ENCODE measurements around the gene USO1. TPM values are rescaled to one million over a fixed set of nuclear protein-coding genes. Genes with fewer than 3 reads are reported as not detected.

Gene USO1
- total RNA-seq, 4 donors from 2014 or later, result 74.4 to 111 (median 87.9) TPM

DNA sequence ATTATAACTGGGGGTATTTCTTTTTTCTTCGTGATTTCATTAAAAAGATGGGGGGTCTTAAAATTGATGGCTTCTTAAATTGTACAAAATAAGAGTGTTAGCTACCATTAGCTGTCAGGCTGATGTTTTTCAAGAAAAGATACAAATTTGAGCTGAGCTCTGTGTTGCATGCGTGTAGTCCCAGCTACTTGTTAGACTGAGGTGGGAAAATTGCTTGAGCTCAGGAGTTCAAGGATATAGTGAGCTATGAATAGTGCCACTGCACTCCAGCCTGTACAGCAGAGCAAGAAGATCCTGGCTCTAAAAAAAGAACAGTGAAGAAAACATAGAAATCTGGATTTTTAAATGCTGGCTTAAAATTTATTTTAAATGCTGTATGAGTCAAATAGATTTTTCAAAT, 13.0 kb downstream of the USO1 start:
- Histone ChIP-seq H3K27ac (no peak overlapping the region), H3K4me1 (peaks cover 0 to 20% (median 0%) of the 10 kb centered on the region in 3 donors), H3K9me3 (no peaks in the 10 kb centered on the region), H3K4me3 (no peak overlapping the region), H3K36me3 (no peaks in the 10 kb centered on the region), H3K27me3 (no peaks in the 10 kb centered on the region)
- 85 to 88% methylated on average over 2 of the region's 2 CpGs for WGBS, 2 donors (ENCODE audit: low coverage in 1 of 2)
- ATAC-seq, result no peak
- TF ChIP-seq POLR2A (IDR thresholded peaks at IDR 0.05) (no peak), POLR2AphosphoS5 (IDR thresholded peaks at IDR 0.05) (no peak)

DNA sequence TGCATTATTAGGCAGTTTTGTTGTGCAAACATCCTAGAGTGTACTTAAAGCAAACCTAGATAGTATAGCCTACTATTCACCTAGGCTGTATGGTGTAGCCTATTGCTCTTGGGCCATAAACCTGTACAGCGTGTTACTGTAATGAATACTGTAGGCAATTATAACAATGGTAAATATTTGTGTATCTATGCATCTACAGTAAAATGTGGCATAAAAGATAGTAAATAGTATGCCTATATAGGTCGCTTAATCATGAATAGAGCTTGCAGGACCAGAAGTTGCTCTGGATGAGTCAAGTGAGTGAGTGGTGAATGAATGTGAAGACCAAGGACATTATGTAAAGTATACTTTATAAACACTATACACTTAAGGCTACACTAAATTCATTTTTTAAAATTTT, 16.6 kb downstream of the USO1 start:
- TF ChIP-seq EP300 (IDR thresholded peaks at IDR 0.05) (no peak), POLR2AphosphoS5 (IDR thresholded peaks at IDR 0.05) (no peak), POLR2A (IDR thresholded peaks at IDR 0.05) (no peak)
- TF ChIP-seq, protein P1, sequence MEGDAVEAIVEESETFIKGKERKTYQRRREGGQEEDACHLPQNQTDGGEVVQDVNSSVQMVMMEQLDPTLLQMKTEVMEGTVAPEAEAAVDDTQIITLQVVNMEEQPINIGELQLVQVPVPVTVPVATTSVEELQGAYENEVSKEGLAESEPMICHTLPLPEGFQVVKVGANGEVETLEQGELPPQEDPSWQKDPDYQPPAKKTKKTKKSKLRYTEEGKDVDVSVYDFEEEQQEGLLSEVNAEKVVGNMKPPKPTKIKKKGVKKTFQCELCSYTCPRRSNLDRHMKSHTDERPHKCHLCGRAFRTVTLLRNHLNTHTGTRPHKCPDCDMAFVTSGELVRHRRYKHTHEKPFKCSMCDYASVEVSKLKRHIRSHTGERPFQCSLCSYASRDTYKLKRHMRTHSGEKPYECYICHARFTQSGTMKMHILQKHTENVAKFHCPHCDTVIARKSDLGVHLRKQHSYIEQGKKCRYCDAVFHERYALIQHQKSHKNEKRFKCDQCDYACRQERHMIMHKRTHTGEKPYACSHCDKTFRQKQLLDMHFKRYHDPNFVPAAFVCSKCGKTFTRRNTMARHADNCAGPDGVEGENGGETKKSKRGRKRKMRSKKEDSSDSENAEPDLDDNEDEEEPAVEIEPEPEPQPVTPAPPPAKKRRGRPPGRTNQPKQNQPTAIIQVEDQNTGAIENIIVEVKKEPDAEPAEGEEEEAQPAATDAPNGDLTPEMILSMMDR (IDR thresholded peaks at IDR 0.05), result no peak
- no peak for ATAC-seq
- Histone ChIP-seq H3K4me3 (no peak overlapping the region), H3K27ac (no peak overlapping the region), H3K4me1 (peaks cover 0 to 33% (median 0%) of the 10 kb centered on the region in 3 donors), H3K9me3 (no peaks in the 10 kb centered on the region), H3K27me3 (no peaks in the 10 kb centered on the region), H3K36me3 (no peaks in the 10 kb centered on the region)
- 78 to 100% methylated on average over 2 of the region's 2 CpGs for WGBS, 2 donors (ENCODE audit: low coverage in 1 of 2)

DNA sequence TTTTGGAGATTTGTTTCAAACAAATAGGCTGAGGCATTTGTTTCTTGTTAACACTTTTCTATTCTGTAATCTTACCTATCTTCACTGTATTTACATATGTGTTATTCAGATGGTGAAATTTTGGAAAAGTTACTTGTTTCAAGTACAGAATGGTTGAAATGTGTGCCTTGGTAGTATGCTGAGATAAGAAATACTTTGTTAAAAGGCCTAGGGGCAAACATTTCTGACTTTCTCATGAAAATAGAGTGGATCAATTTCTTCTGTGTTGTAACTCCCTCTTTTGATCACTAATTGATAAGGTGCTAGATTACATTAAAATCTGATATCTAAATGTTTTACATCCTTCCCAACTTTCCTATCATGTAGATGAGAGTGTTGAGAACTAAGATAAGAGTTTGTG, 18.1 kb downstream of the USO1 start:
- peaks cover 0 to 22% (median 0%) of the 10 kb centered on the region in 3 donors for H3K4me1 ChIP-seq
- no peak for ATAC-seq
- no peaks in the 10 kb centered on the region for H3K27me3 ChIP-seq
- no peaks in the 10 kb centered on the region for H3K36me3 ChIP-seq
- TF ChIP-seq POLR2AphosphoS5 (IDR thresholded peaks at IDR 0.05), result no peak
- TF ChIP-seq POLR2A (IDR thresholded peaks at IDR 0.05), result no peak
- H3K27ac ChIP-seq, result no peak overlapping the region
- H3K4me3 ChIP-seq, result no peak overlapping the region
- H3K9me3 ChIP-seq, result no peaks in the 10 kb centered on the region

DNA sequence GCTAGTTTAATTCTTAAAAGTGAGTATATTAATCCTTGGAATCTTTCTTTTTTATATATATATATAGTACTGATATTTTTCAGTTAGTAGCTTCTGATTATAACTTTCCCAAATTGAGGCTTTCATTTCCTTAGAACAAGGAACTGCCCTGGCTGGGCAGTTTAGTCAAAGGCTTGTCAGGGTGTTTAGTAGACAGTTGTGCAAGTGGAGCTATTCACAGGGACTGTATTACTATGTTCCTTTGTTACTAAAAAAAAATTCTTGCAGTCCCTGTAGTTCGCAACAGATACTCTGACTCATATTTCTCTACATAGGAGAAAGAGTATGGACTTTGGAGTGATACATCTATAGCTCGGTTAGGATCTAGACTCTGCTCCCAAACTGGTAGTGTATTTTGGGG, 20.8 kb downstream of the USO1 start:
- Histone ChIP-seq H3K9me3 (no peaks in the 10 kb centered on the region), H3K4me1 (peaks cover 0 to 20% (median 0%) of the 10 kb centered on the region in 3 donors), H3K4me3 (no peak overlapping the region), H3K27ac (no peak overlapping the region), H3K27me3 (no peaks in the 10 kb centered on the region), H3K36me3 (no peaks in the 10 kb centered on the region)
- TF ChIP-seq EP300 (IDR thresholded peaks at IDR 0.05) (no peak), POLR2AphosphoS5 (IDR thresholded peaks at IDR 0.05) (no peak), POLR2A (IDR thresholded peaks at IDR 0.05) (no peak)
- TF ChIP-seq, protein P1 (IDR thresholded peaks at IDR 0.05), result no peak
- WGBS, 2 donors (ENCODE audit: low coverage in 1 of 2), result 52 to 59% methylated on average over 2 of the region's 2 CpGs
- peak; percentile 61 for ATAC-seq

DNA sequence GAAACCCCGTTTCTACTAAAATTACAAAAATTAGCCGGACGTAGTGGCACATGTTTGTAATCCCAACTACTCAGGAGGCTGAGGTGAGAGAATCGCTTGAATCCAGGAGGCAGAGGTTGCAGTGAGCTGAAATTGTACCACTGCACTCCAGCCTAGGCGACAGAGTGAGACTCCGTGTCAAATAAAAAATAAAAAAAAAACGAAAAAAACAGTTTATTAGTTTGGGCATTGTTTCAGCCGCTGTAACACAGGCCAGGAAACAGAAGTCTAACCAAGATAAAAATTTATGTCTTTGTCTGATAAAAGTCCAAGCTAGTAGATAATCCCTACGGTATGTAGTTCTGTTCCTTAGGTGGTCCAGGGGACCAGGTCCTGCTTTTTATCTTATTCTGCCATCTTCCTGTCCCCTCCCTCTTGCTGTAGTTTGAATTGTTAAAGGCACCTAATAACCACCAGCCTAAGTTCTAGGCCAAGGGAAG, 21.4 kb downstream of the USO1 start:
- Histone ChIP-seq H3K27me3 (no peaks in the 10 kb centered on the region), H3K4me1 (peaks cover 0 to 20% (median 0%) of the 10 kb centered on the region in 3 donors), H3K9me3 (no peaks in the 10 kb centered on the region), H3K4me3 (no peak overlapping the region), H3K36me3 (no peaks in the 10 kb centered on the region), H3K27ac (no peak overlapping the region)
- no peak for ATAC-seq
- 68 to 70% methylated on average over 6 to 9 of the region's 9 CpGs for WGBS, 2 donors (ENCODE audit: low coverage in 1 of 2)
- TF ChIP-seq, protein P1 (IDR thresholded peaks at IDR 0.05), result no peak
- no peak for TF ChIP-seq POLR2AphosphoS5 (IDR thresholded peaks at IDR 0.05)
- no peak for TF ChIP-seq POLR2A (IDR thresholded peaks at IDR 0.05)
- TF ChIP-seq EP300 (IDR thresholded peaks at IDR 0.05), result no peak

DNA sequence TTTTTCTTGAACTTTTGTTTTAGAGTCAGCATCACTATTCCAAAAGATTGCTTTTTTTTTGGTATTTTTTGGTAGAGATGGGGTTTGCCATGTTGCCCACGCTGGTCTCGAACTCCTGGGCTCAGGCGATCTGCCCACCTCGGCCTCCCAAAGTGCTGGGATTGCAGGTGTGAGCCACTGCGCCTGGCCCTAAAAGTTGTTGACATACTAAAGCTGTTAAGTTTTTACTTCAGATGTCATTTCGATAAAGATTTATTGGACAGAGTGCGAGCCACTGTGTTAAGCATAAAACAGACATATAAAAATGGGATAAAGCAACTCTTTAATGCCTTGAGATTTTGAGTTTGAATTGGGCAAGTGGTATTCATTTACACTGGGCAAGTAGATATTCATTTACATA, 28.3 kb downstream of the USO1 start:
- Histone ChIP-seq H3K27me3 (no peaks in the 10 kb centered on the region), H3K4me1 (no peaks in the 10 kb centered on the region), H3K4me3 (no peak overlapping the region), H3K36me3 (peaks cover 0 to 41% of the 10 kb centered on the region in 2 donors), H3K27ac (no peak overlapping the region), H3K9me3 (no peaks in the 10 kb centered on the region)
- WGBS, 2 donors (ENCODE audit: low coverage in 1 of 2), result 84% methylated on average over 5 to 7 of the region's 7 CpGs
- TF ChIP-seq EP300 (IDR thresholded peaks at IDR 0.05), result no peak
- no peak for TF ChIP-seq POLR2A (IDR thresholded peaks at IDR 0.05)
- TF ChIP-seq POLR2AphosphoS5 (IDR thresholded peaks at IDR 0.05), result no peak
- TF ChIP-seq, protein P1 (IDR thresholded peaks at IDR 0.05), result no peak
- no peak for ATAC-seq

Measured in gastroesophageal sphincter (tissue), 4 donors.